Activated CD4-positive, alpha-beta T cell treated with anti-CD3 and anti-CD28 coated beads for 48 hours (primary cell): Measurements from ENCODE around the gene ITCH.
"Not testable (repeated sequence)": the region's sequence is repeated elsewhere in the genome, so short reads cannot be mapped to it uniquely, and the experiment has no call there.

ENCODE experiments used
- DNase-seq: peaks from one replicate; pipeline ENCODE4 v3.0.0-alpha.2; 2020

The ITCH gene

GRCh38 chr20:34472246-34472925, 109.3 kb downstream of the ITCH start:
- DNase-seq, result no peak

GRCh38 chr20:34473262-34473883, 110.3 kb downstream of the ITCH start:
- DNase-seq, result peak; percentile 53

GRCh38 chr20:34475979-34476736, 113.1 kb downstream of the ITCH start:
- DNase-seq, result peak; percentile 48

GRCh38 chr20:34479627-34480026, 116.6 kb downstream of the ITCH start:
- no peak for DNase-seq

- DNase-seq, result not testable (repeated sequence)
These were observed 119.1 kb downstream of the ITCH start for GRCh38 chr20:34482154-34482553.

- DNase-seq, result not testable (repeated sequence)
These were observed 120.6 kb downstream of the ITCH start for GRCh38 chr20:34483585-34484220.

- no peak for DNase-seq
These were observed 122.1 kb downstream of the ITCH start for GRCh38 chr20:34485068-34485634.

GRCh38 chr20:34491226-34491931, 128.3 kb downstream of the ITCH start:
- no peak for DNase-seq

- no peak for DNase-seq
These were observed 128.9 kb downstream of the ITCH start for GRCh38 chr20:34491932-34492509.

GRCh38 chr20:34493646-34494045, 130.6 kb downstream of the ITCH start:
- DNase-seq, result no peak

GRCh38 chr20:34495307-34495706, 132.2 kb downstream of the ITCH start:
- DNase-seq, result no peak

GRCh38 chr20:34495916-34496315, 132.8 kb downstream of the ITCH start:
- DNase-seq, result no peak

GRCh38 chr20:34497596-34497995, 134.5 kb downstream of the ITCH start:
- DNase-seq, result not testable (repeated sequence)

GRCh38 chr20:34500823-34501222, 137.8 kb downstream of the ITCH start:
- no peak for DNase-seq

GRCh38 chr20:34506480-34506879, 143.4 kb downstream of the ITCH start:
- no peak for DNase-seq

GRCh38 chr20:34507702-34508413, 144.8 kb downstream of the ITCH start:
- no peak for DNase-seq

- no peak for DNase-seq
These were observed 147.5 kb downstream of the ITCH start for GRCh38 chr20:34510575-34510974.

- DNase-seq, result no peak
These were observed 148.8 kb downstream of the ITCH start for GRCh38 chr20:34511891-34512265.

- no peak for DNase-seq
These were observed 149.3 kb downstream of the ITCH start for GRCh38 chr20:34512266-34512954.

- DNase-seq, result no peak
These were observed 149.9 kb downstream of the ITCH start for GRCh38 chr20:34512955-34513419.

GRCh38 chr20:34514034-34514433, 151.0 kb downstream of the ITCH start:
- DNase-seq, result not testable (repeated sequence)
